Peyer's patch (tissue), 4 donors: ENCODE data around the gene AKAP3.

ENCODE experiments used
- POLR2A ChIP-seq, 2 donors: fragments of 450-650 bp; IDR thresholded peaks; one replicate each; pipeline ENCODE4 v1.5.1; 2017; ENCODE audit warnings: antibody characterized with exemption in 2 of 2, mild to moderate bottlenecking in 2 of 2, moderate library complexity in 2 of 2
- TF ChIP-seq, protein P1 (sequence below), 6 experiments: fragments of 450-650 bp in 4 of 6; fragments of 200-600 bp in 2 of 6; sonication (generic) in 1 of 6; IDR thresholded peaks; one replicate each; pipeline ENCODE4 v1.5.1; 2017 to 2019; ENCODE audit warnings: antibody characterized with exemption in 6 of 6, mild to moderate bottlenecking in 3 of 6, moderate library complexity in 1 of 6

DNA sequence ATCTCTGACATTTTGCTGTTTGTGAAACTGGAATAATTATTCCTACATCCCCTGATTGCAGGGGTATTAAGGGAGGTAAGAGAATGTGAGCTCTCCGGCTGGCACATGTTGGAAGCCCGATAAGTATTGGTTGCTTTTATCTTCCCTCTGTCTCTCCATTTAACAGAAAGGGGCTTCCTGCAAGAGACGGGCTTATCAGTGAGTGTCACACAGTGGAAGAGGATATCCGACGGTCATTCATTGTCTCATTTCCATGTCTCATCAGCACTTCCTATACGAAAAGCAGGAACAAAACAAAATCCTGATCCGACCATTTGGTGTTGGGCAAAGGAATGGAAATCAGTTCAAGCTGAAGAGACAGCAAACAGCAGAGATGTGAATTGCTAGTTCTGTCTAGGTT is 76.2 kb downstream of the AKAP3 start:
- TF ChIP-seq, protein P1, sequence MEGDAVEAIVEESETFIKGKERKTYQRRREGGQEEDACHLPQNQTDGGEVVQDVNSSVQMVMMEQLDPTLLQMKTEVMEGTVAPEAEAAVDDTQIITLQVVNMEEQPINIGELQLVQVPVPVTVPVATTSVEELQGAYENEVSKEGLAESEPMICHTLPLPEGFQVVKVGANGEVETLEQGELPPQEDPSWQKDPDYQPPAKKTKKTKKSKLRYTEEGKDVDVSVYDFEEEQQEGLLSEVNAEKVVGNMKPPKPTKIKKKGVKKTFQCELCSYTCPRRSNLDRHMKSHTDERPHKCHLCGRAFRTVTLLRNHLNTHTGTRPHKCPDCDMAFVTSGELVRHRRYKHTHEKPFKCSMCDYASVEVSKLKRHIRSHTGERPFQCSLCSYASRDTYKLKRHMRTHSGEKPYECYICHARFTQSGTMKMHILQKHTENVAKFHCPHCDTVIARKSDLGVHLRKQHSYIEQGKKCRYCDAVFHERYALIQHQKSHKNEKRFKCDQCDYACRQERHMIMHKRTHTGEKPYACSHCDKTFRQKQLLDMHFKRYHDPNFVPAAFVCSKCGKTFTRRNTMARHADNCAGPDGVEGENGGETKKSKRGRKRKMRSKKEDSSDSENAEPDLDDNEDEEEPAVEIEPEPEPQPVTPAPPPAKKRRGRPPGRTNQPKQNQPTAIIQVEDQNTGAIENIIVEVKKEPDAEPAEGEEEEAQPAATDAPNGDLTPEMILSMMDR (IDR thresholded peaks at IDR 0.05), result no peak
- TF ChIP-seq POLR2A (IDR thresholded peaks at IDR 0.05), result no peak
